GM23338 (cell line): Measurements from ENCODE around the gene FAM131A. TPM values are rescaled to one million over a fixed set of nuclear protein-coding genes. Genes with fewer than 3 reads are reported as not detected.

Source experiments
- ATAC-seq: fragments of 200-7000 bp; cut with Tn5 transposase; 3 replicates; pipeline ENCODE4 v1.9.1; 2020
- DNase-seq: peaks from one replicate; pipeline ENCODE4 v3.0.0-alpha.2; 2015; ENCODE audit warnings: low spot score
- H2AFZ ChIP-seq: fragments of 200-600 bp; sonication (generic); 2 replicates; pipeline ENCODE4 v1.8.0; 2016; ENCODE audit warnings: antibody characterized with exemption, mild to moderate bottlenecking, moderate library complexity
- H3F3A ChIP-seq: fragments of 200-600 bp; sonication (generic); replicated peaks from 2 replicates; pipeline ENCODE4 v1.8.0; 2017; ENCODE audit warnings: antibody characterized with exemption, mixed run types, low read depth
- H3K27ac ChIP-seq: fragments of 200-600 bp; sonication (generic); 2 replicates; pipeline ENCODE4 v1.6.1; 2016; ENCODE audit warnings: low read depth
- H3K27me3 ChIP-seq: fragments of 200-600 bp; sonication (generic); 2 replicates; pipeline ENCODE4 v1.8.0; 2016; ENCODE audit warnings: mild to moderate bottlenecking, mixed run types, moderate library complexity; ENCODE audit not compliant: insufficient read depth
- H3K36me3 ChIP-seq: fragments of 200-600 bp; sonication (generic); 2 replicates; pipeline ENCODE4 v1.8.0; 2016; ENCODE audit warnings: mild to moderate bottlenecking; ENCODE audit not compliant: insufficient read depth
- H3K4me1 ChIP-seq: fragments of 200-600 bp; sonication (generic); 2 replicates; pipeline ENCODE4 v1.8.0; 2016; ENCODE audit warnings: mild to moderate bottlenecking, moderate library complexity; ENCODE audit not compliant: insufficient read depth
- H3K4me2 ChIP-seq: fragments of 200-600 bp; sonication (generic); 2 replicates; pipeline ENCODE4 v1.7.1; 2017; ENCODE audit warnings: mixed run types
- H3K4me3 ChIP-seq: fragments of 200-600 bp; sonication (generic); 2 replicates; pipeline ENCODE4 v1.6.1; 2016; ENCODE audit warnings: mixed run types
- H3K79me2 ChIP-seq: fragments of 200-600 bp; sonication (generic); replicated peaks from 2 replicates; pipeline ENCODE4 v1.8.0; 2017; ENCODE audit warnings: mild to moderate bottlenecking; ENCODE audit not compliant: insufficient read depth
- H3K9me2 ChIP-seq: fragments of 200-600 bp; sonication (generic); 2 replicates; pipeline ENCODE4 v1.8.0; 2017; ENCODE audit not compliant: insufficient read depth
- H4K20me1 ChIP-seq: fragments of 200-600 bp; sonication (generic); replicated peaks from 2 replicates; pipeline ENCODE4 v1.8.0; 2017; ENCODE audit warnings: mild to moderate bottlenecking; ENCODE audit not compliant: insufficient read depth
- H3K27ac Mint-ChIP-seq: 2 replicates; pipeline ENCODE4 v1.8.0; 2020; ENCODE audit warnings: inconsistent platforms, mild to moderate bottlenecking, moderate library complexity, mixed read lengths
- H3K27me3 Mint-ChIP-seq: 3 replicates; pipeline ENCODE4 v1.8.0; 2022; ENCODE audit warnings: low read depth, mild to moderate bottlenecking, moderate library complexity, mixed read lengths, inconsistent platforms; ENCODE audit not compliant: insufficient read depth, poor library complexity
- H3K36me3 Mint-ChIP-seq: 3 replicates; pipeline ENCODE4 v1.8.0; 2021; ENCODE audit warnings: low read depth, mild to moderate bottlenecking, inconsistent platforms, moderate library complexity, mixed read lengths
- H3K4me1 Mint-ChIP-seq: 3 replicates; pipeline ENCODE4 v1.8.0; 2020; ENCODE audit warnings: mild to moderate bottlenecking, inconsistent platforms, mixed read lengths
- H3K4me3 Mint-ChIP-seq: 3 replicates; pipeline ENCODE4 v1.8.0; 2021; ENCODE audit warnings: moderate library complexity, mild to moderate bottlenecking, inconsistent platforms, mixed read lengths
- H3K9me3 Mint-ChIP-seq: 3 replicates; pipeline ENCODE4 v1.8.0; 2020; ENCODE audit warnings: moderate library complexity, mild to moderate bottlenecking, inconsistent platforms, mixed read lengths
- CREB1 ChIP-seq: fragments of 250-450 bp; sonication (Bioruptor Pico); IDR thresholded peaks from 2 replicates; pipeline ENCODE4 v1.5.0; 2020; ENCODE audit warnings: low read depth, mild to moderate bottlenecking, moderate library complexity
- CTCF ChIP-seq, 2 experiments: fragments of 200-600 bp in 1 of 2; sonication (generic) in 1 of 2; conservative IDR thresholded peaks; 2 replicates each; pipeline versions ENCODE4 v1.5.1 to v1.6.1; 2016 to 2017; ENCODE audit warnings: antibody characterized with exemption in 2 of 2, low read depth in 2 of 2, mild to moderate bottlenecking in 2 of 2, moderate library complexity in 1 of 2
- EZH2 ChIP-seq: fragments of 200-600 bp; sonication (generic); IDR thresholded peaks from one replicate; pipeline ENCODE4 v1.8.0; 2017; ENCODE audit warnings: antibody characterized with exemption, mild to moderate bottlenecking, low read depth; ENCODE audit not compliant: unreplicated experiment
- EZH2phosphoT487 ChIP-seq: fragments of 200-600 bp; sonication (generic); IDR thresholded peaks from one replicate; pipeline ENCODE4 v1.8.1; 2018; ENCODE audit warnings: antibody characterized with exemption; ENCODE audit not compliant: unreplicated experiment
- JUNB ChIP-seq: IDR thresholded peaks from one replicate; pipeline ENCODE4 v1.6.1; 2016; ENCODE audit warnings: antibody characterized with exemption; ENCODE audit not compliant: unreplicated experiment
- POLR2AphosphoS5 ChIP-seq: IDR thresholded peaks from 2 replicates; pipeline ENCODE4 v1.6.1; 2016; ENCODE audit warnings: antibody characterized with exemption, low read depth
- REST ChIP-seq: IDR thresholded peaks from one replicate; pipeline ENCODE4 v1.6.1; 2018; ENCODE audit warnings: antibody characterized with exemption; ENCODE audit not compliant: unreplicated experiment
- STAT1 ChIP-seq: IDR thresholded peaks from one replicate; pipeline ENCODE4 v1.6.1; 2016; ENCODE audit warnings: antibody characterized with exemption; ENCODE audit not compliant: unreplicated experiment
- ZNF331 ChIP-seq: fragments of 250-450 bp; sonication (Bioruptor Pico); IDR thresholded peaks from 2 replicates; pipeline ENCODE4 v1.5.0; 2020; ENCODE audit warnings: low read depth, mild to moderate bottlenecking, moderate library complexity
- polyA plus RNA-seq: library from polyadenylated mRNA; unstranded; fragments of >200 nt; fragmentation: Nextera tagmentation; extraction: Ambion mirVana; gene quantifications from 2 replicates; pipeline ENCODE4 v1.2.1, GENCODE V29; 2016
- total RNA-seq: library from RNA; depleted of rRNA; stranded (reverse); fragments of >200 nt; shearing (Covaris generic); gene quantifications from 2 replicates; pipeline ENCODE4 v1.2.3, GENCODE V29; 2014

FAM131A gene
- total and polyA plus RNA-seq, 2 experiments from 2014 or later = 6.7 to 31.8 TPM

GRCh38 chr3:184322731-184323487 lies 14.5 kb upstream of the FAM131A start:
- H3K4me2 ChIP-seq = no peak overlapping the region
- no peak overlapping the region for H2AFZ ChIP-seq
- TF ChIP-seq CREB1 (CRISPR knock-in tag) = no peak
- TF ChIP-seq JUNB = no peak
- no peak for TF ChIP-seq ZNF331 (CRISPR knock-in tag)
- TF ChIP-seq STAT1 = no peak
- H3K9me2 ChIP-seq = no peaks in the 10 kb centered on the region
- no peak for DNase-seq
- H3K27ac ChIP-seq = no peak overlapping the region
- Mint-ChIP-seq H3K4me1 (peaks cover 11% of the 10 kb centered on the region), H3K27ac (no peak overlapping the region; the same call in 1 of the 2 replicates), H3K36me3 (peaks cover 96% of the 10 kb centered on the region), H3K4me3 (no peak overlapping the region), H3K27me3 (peaks cover 30% of the 10 kb centered on the region), H3K9me3 (no peaks in the 10 kb centered on the region)
- H3K79me2 ChIP-seq = peaks cover 72% of the 10 kb centered on the region
- no peaks in the 10 kb centered on the region for H3K27me3 ChIP-seq
- H3F3A ChIP-seq = peaks cover 16% of the 10 kb centered on the region; the same call in 1 of the 2 replicates
- peaks cover 67% of the 10 kb centered on the region for H4K20me1 ChIP-seq
- H3K4me3 ChIP-seq = no peak overlapping the region
- H3K4me1 ChIP-seq = no peaks in the 10 kb centered on the region
- H3K36me3 ChIP-seq = peaks cover 91% of the 10 kb centered on the region
- ATAC-seq = no peak

- H3K4me3 ChIP-seq = no peak overlapping the region
- Mint-ChIP-seq H3K36me3 (peaks cover 98% of the 10 kb centered on the region), H3K4me1 (peaks cover 9% of the 10 kb centered on the region), H3K27me3 (peaks cover 30% of the 10 kb centered on the region), H3K4me3 (no peak overlapping the region), H3K9me3 (no peaks in the 10 kb centered on the region), H3K27ac (no peak overlapping the region)
- H4K20me1 ChIP-seq = peaks cover 59% of the 10 kb centered on the region
- no peak overlapping the region for H2AFZ ChIP-seq
- peaks cover 91% of the 10 kb centered on the region for H3K36me3 ChIP-seq
- TF ChIP-seq POLR2AphosphoS5 = no peak
- H3K4me1 ChIP-seq = no peaks in the 10 kb centered on the region
- H3F3A ChIP-seq = peaks cover 16% of the 10 kb centered on the region; the same call in 1 of the 2 replicates
- no peak overlapping the region for H3K4me2 ChIP-seq
- H3K79me2 ChIP-seq = peaks cover 67% of the 10 kb centered on the region
- DNase-seq (no peak), ATAC-seq (no peak)
- no peak overlapping the region for H3K27ac ChIP-seq
- H3K27me3 ChIP-seq = no peaks in the 10 kb centered on the region
- no peaks in the 10 kb centered on the region for H3K9me2 ChIP-seq
Measured at GRCh38 chr3:184323696-184324095, 13.7 kb upstream of the FAM131A start.

- no peak overlapping the region for H3K27ac Mint-ChIP-seq
- no peaks in the 10 kb centered on the region for H3K9me3 Mint-ChIP-seq
- no peaks in the 10 kb centered on the region for H3K4me1 ChIP-seq
- H3K79me2 ChIP-seq = peaks cover 62% of the 10 kb centered on the region
- H3K4me3 Mint-ChIP-seq = no peak overlapping the region; the same call in 2 of the 3 replicates
- peaks cover 95% of the 10 kb centered on the region for H3K36me3 ChIP-seq
- H3K36me3 Mint-ChIP-seq = peaks cover 100% of the 10 kb centered on the region
- no peaks in the 10 kb centered on the region for H3K4me1 Mint-ChIP-seq
- H2AFZ ChIP-seq = no peak overlapping the region
- no peak overlapping the region for H3K4me2 ChIP-seq
- no peak for DNase-seq
- H3K27ac ChIP-seq = no peak overlapping the region
- H3K9me2 ChIP-seq = no peaks in the 10 kb centered on the region
- peaks cover 24% of the 10 kb centered on the region; the same call in 1 of the 2 replicates for H3F3A ChIP-seq
- no peaks in the 10 kb centered on the region for H3K27me3 ChIP-seq
- H3K27me3 Mint-ChIP-seq = peaks cover 22% of the 10 kb centered on the region
- H4K20me1 ChIP-seq = peaks cover 58% of the 10 kb centered on the region
- no peak for ATAC-seq
- no peak overlapping the region for H3K4me3 ChIP-seq
- no peak for TF ChIP-seq REST
- no peak for TF ChIP-seq CTCF (conservative IDR thresholded peaks at IDR 0.05; ENCODE audit: low read depth in 2 of 2)
- no peak for TF ChIP-seq EZH2phosphoT487
- TF ChIP-seq JUNB = no peak
- no peak for TF ChIP-seq EZH2
Measured at GRCh38 chr3:184325269-184325668, 12.1 kb upstream of the FAM131A start.
